SK-N-MC (cell line): ENCODE results near the gene TLCD5.

Experiments
- EZH2 ChIP-seq: fragments of 200-600 bp; sonication (generic); IDR thresholded peaks from one replicate; pipeline ENCODE4 v1.6.1; 2017; ENCODE audit warnings: antibody characterized with exemption
- FOXP2 ChIP-seq: optimal IDR thresholded peaks from 2 replicates; pipeline ENCODE3; 2011; ENCODE audit warnings: mild to moderate bottlenecking, moderate library complexity; ENCODE audit not compliant: insufficient read depth; ENCODE audit errors: extremely low read length, control extremely low read depth
- POLR2AphosphoS5 ChIP-seq: IDR thresholded peaks from 2 replicates; pipeline ENCODE4 v1.6.1; 2012; ENCODE audit warnings: mild to moderate bottlenecking, low read depth, low read length, borderline replicate concordance

DNA sequence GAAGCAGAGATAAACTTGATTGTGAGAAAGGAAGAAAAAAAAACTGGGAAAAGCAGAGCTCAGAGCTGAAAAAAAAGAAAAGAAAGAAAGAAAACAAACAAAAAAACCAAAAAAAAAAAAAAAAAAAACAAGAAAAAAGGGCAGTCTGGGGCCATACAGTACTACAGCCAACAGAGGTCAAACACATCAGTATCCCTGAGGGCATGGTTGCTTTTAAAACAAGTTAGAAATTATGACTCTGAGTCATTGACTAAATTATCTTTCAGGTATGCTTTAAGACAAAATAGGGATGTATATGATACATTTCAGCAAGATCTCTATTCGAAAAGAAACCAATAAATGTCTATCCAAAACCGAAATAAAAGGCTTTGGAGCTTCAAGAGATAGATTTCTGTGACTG lies 37.1 kb upstream of the TLCD5 start:
- TF ChIP-seq POLR2AphosphoS5 = no peak
- TF ChIP-seq EZH2 = no peak
- TF ChIP-seq FOXP2 = no peak
